GM08714 (cell line): Measurements from ENCODE around the gene FEN1.

Source experiments
- H3K4me3 ChIP-seq: fragments of 200-500 bp; sonication (Bioruptor generic); 2 replicates; pipeline ENCODE4 v1.5.1; 2014; ENCODE audit warnings: mild to moderate bottlenecking, low read length, inconsistent platforms
- ZNF274 ChIP-seq: IDR thresholded peaks from 2 replicates; pipeline ENCODE4 v1.6.1; 2012; ENCODE audit warnings: mild to moderate bottlenecking, low read depth, low read length

Gene FEN1

GRCh38 chr11:61791737-61792309 is 888 bp upstream of the FEN1 start:
- peak overlapping the region; percentile 97 for H3K4me3 ChIP-seq
- TF ChIP-seq ZNF274, result no peak

- H3K4me3 ChIP-seq, result peak overlapping the region; percentile 97
- TF ChIP-seq ZNF274, result no peak
These were observed 545 bp downstream of the FEN1 start for GRCh38 chr11:61793083-61793828.

GRCh38 chr11:61793829-61794204 is 1.1 kb downstream of the FEN1 start:
- H3K4me3 ChIP-seq, result peak overlapping the region; percentile 97
- TF ChIP-seq ZNF274, result no peak

- no peak for TF ChIP-seq ZNF274
- no peak overlapping the region; the same call in 1 of the 2 replicates for H3K4me3 ChIP-seq
These were observed 1.9 kb downstream of the FEN1 start for GRCh38 chr11:61794579-61794978.

- H3K4me3 ChIP-seq, result no peak overlapping the region
- no peak for TF ChIP-seq ZNF274
These were observed 2.7 kb downstream of the FEN1 start for GRCh38 chr11:61795459-61795858.

GRCh38 chr11:61795876-61796526 is 3.3 kb downstream of the FEN1 start:
- no peak overlapping the region for H3K4me3 ChIP-seq
- TF ChIP-seq ZNF274, result no peak

- no peak overlapping the region for H3K4me3 ChIP-seq
- TF ChIP-seq ZNF274, result no peak
These were observed 4.7 kb downstream of the FEN1 start for GRCh38 chr11:61797263-61797944.

- TF ChIP-seq ZNF274, result no peak
- no peak overlapping the region for H3K4me3 ChIP-seq
These were observed 7.1 kb downstream of the FEN1 start for GRCh38 chr11:61799665-61800284.

GRCh38 chr11:61800331-61801281 is 7.9 kb downstream of the FEN1 start:
- H3K4me3 ChIP-seq, result no peak overlapping the region
- TF ChIP-seq ZNF274, result no peak

GRCh38 chr11:61802605-61803004 is 9.9 kb downstream of the FEN1 start:
- TF ChIP-seq ZNF274, result no peak
- H3K4me3 ChIP-seq, result no peak overlapping the region

- TF ChIP-seq ZNF274, result no peak
- no peak overlapping the region for H3K4me3 ChIP-seq
These were observed 11.4 kb downstream of the FEN1 start for GRCh38 chr11:61803889-61804647.

- no peak overlapping the region for H3K4me3 ChIP-seq
- no peak for TF ChIP-seq ZNF274
These were observed 12.4 kb downstream of the FEN1 start for GRCh38 chr11:61805146-61805545.

- H3K4me3 ChIP-seq, result no peak overlapping the region
These were observed 14.1 kb downstream of the FEN1 start for GRCh38 chr11:61806785-61807184.

More at GRCh38 chr11:61806785-61807184, 14.1 kb downstream of the FEN1 start:
- TF ChIP-seq ZNF274, result no peak
